GM19023 (cell line): ENCODE results near the gene ABHD17C.
"Not testable (repeated sequence)": the region's sequence is repeated elsewhere in the genome, so short reads cannot be mapped to it uniquely, and the experiment has no call there.

Experiments used
- ATAC-seq: cut with Tn5 transposase; IDR thresholded peaks from one replicate; pipeline ENCODE4 v1.9.1; 2021; ENCODE audit warnings: mild to moderate bottlenecking, moderate library complexity; ENCODE audit not compliant: unreplicated experiment

The ABHD17C gene

DNA sequence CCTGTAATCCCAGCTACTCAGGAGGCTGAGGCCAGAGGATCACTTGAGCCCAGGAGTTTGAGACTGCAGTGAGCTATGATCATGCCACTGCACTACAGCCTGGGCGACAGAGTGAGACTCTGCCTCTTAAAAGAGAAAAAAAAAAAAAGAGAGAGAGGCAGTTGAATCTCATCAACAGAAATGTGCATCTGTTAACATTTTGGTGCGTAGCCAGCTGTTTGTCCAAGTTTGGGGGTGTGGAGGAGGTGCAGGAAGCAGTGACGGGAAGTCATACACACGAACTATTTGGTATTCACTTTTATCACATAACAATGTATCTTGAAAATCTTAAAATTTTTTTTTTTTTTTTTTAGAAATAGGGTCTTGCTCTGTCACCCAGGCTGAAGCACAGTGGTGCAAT is 65.8 kb downstream of the ABHD17C start:
- no peak for ATAC-seq

DNA sequence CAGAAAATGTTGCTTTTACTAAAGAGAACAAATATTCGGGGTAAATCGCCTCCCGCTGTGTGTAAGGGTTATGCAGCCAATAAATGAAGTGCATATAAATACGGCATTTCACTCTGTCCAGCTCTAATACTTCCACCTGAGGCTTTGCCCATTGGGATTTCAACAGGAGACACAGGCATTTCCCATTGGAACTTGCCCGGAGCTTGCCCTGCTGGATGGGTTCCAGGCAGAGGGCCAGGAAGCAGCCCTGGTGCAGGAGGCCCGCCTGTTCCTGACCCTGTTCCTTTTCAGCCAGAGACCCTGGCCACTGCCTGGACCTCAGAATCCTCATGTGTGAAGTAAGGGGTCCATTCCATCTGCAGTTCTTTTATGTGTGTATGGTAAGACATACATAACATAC is 66.6 kb downstream of the ABHD17C start:
- ATAC-seq: no peak

DNA sequence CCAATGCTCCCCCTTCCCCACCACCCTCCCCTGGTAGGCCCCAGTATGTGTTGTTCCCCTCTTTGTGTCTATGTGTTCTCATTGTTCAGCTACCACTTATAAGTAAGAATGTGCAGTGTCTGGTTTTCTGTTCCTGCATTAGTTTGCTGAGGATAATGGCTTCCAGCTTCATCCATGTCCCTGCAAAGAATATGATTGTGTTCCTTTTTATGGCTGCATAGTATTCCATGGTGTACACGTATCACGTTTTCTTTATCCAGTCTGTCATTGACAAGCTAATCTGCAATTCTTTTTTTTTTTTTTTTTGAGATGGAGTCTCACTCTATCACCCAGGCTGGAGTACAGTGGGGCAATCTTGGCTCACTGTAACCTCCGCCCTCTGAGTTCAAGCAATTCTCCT is 68.1 kb downstream of the ABHD17C start:
- not testable (repeated sequence) for ATAC-seq

DNA sequence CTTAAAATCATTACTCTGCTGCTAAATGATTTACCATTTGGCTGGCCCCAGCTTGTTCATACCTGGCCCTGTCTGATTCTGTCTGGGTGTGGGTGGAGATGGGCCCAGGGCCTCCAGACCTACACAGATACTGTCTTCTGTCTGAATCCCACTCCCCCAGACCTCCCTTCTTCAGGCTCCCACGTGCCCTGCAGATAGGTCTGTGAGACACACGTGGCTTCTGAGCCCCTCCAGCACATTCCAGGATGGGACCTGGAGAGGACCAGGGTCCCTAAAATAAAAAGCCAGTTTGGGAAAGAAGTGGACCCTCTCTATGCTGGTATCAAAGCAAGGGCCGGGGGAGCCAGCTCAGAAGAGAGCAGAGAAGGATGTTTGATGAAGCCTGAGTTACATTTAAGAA is 69.4 kb downstream of the ABHD17C start:
- no peak for ATAC-seq

DNA sequence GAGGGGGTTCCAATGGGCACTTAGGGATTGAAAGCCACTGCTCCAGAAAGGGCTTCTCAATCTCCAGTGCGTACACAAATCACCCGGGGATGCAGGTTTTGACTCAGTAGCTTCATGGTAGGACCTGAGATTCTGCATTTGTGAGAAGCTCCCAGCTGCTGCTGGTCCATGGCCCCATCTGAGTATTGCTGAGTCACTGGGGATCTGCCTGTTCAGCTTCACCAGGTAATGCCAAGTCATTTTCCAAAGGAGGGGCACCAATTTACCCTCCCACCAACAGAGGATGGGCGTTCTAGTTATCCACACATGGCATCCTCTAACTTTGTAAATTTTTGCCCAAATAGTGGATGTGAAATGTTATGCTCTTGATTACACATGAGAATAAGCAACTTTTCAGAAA is 71.2 kb downstream of the ABHD17C start:
- ATAC-seq: no peak

DNA sequence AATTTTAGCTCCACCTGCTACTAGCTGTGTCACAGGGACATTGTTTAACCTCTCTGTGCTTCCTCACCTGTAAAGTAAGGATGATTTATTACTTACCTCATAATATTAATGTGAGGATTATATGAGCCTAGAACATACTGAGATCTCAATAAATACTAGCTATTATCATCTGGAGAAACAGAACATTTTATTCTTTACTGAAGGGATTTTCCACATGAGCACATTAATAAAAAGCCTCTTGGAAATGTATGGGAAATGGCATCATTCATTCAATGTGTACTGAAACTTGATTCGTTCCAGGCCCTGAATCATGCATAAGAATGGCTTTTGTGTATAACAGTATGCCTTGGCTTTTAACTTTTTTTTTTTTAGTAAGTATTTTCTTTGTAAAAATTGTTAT is 73.0 kb downstream of the ABHD17C start:
- no peak for ATAC-seq

DNA sequence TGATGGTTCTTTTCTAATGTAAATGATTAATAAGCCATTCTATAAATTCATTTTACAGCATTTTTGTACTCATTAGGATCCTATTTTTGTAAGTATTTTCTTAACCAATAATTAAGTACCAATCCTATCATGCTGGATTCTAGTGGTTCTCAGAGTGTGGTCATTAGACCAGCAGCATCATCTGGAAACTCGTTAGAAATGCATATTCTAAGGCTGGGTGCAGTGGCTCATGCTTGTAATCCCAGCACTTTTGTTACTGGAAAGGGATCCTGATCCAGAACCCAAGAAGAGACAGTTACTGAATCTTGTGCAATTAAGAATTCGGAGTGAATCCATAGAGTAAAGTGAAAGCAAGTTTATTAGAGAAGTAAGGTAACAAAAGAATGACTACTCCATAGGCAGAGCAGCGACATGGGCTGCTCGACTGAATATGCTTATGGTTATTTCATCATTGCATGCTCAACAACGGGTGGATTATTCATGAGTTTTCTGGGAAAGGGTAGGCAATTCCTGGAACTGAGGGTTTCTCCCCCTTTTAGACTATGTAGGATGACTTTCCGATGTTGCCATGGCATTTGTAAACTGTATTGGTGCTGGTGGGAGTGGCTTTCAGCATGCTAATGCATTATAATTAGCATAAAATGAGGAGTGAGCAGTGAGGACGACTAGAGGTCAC is 74.2 kb downstream of the ABHD17C start:
- no peak for ATAC-seq

DNA sequence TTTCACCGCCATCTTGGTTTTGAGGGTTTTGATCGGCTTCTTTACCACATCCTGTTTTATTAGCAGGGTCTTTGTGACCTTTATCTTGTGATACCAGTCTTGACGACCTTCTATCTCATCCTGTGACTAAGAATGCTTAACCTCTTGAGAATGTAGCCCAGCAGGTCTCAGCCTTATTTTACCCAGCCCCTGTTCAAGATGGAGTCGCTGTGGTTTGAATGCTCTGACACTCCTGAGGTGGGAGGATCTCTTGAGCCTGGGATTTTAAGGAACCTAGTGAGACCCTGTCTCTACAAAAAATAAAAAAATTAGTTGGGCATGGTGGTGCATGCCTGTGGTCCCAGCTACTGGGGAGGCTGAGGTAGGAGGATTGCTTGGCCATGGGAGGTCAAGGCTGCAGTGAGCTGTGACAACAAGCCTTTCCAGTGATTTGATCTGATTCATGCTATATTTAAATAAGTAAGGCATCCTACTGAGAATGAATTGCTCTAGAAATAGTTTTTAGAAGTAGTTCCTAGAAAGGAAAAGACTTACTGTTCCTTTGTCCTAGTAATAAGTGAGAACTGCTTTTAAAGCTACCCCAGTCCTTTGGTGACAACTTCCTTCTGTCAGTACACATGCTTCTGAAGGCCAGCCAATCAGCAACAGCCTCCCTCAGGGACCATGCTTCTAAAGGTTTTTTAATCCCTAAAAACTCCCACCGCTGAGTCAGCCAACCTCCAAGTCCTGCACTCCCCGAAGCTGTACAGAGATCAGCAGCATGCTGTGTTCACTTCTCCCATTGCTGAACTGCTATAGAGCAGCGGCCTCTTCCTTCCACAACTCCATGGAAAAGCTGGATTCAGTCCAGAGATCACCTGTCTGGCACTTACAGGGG is 75.0 kb downstream of the ABHD17C start:
- no peak for ATAC-seq

DNA sequence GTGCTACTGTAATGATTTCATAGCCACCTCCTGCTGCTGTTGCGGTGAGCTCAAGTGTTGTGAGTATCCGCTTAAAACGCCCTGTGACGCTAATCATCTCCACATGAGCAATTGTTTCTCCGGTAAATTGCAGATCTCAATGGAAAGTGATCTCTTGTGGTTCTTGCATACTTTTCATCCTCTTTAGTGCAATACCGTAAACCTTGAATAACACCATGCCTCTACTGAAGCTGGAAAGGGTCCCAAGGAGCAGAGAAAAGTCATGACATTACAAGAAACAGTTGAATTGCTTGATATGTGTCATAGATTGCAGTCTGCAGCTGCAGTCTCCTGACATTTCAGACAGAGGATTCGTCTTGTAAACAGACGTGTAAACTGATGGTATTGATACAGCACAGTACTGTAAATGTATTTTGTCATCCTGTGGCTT is 78.0 kb downstream of the ABHD17C start:
- no peak for ATAC-seq

DNA sequence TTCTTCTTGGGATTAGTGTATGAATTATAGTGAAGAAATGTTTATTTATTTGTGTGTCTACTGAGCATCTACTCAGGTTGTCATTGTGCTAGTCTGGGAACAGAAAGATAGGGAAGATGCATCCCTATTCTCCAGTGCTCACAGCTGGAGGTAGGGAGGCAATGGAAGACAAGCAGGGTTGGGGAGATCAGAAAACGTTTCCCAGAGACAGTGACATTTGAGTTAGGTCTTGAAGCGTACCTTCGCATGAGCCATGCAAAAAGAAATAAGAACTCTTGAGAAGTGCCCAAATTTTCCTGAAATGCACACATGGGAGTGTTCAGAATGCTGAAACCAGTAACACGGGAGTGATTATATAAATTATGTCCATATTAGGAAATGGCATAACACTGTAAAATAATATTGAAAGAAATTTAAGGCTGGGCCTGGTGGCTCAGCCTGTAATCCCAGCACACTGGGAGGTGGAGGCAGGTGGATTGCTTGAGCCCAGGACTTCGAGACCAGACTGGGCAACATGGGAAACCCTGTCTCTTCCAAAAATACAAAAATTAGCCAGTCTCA is 78.8 kb downstream of the ABHD17C start:
- ATAC-seq: no peak

DNA sequence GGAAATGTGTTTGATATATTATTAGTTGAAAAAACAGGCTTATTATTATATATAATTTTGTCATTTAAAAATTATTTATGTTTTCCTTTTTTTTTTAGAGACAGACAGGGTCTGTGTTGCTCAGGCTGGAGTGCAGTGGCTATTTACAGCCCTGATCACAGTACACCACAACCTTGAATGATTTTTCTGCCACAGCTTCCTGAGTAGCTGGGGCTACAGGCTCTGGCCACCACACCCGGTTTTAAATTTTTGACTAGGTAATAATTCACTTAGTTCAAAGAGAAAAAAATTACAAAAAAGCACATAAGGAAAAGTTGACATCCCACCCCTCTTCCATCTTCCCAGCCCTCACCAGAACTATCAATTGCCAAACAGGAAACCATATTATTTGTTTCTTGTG is 79.4 kb downstream of the ABHD17C start:
- ATAC-seq: no peak

DNA sequence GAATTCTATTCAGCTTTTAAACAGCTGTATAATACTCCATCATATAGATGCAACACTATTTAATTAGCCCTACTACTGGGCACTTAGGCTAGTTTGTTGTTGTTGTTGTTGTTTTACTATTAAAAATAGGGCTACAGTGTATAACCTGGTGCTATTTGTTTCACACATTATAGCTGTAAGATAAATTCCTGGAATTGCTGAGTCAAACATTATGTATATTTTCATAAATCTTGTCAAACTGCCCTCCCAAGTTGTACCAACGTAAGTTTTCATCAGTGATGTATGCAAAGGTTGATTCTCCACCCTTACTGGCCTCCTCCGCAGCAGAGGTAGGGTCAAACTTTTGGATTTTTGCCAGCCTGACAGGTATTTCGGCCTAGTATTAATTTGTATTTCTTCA is 80.2 kb downstream of the ABHD17C start:
- ATAC-seq: no peak

DNA sequence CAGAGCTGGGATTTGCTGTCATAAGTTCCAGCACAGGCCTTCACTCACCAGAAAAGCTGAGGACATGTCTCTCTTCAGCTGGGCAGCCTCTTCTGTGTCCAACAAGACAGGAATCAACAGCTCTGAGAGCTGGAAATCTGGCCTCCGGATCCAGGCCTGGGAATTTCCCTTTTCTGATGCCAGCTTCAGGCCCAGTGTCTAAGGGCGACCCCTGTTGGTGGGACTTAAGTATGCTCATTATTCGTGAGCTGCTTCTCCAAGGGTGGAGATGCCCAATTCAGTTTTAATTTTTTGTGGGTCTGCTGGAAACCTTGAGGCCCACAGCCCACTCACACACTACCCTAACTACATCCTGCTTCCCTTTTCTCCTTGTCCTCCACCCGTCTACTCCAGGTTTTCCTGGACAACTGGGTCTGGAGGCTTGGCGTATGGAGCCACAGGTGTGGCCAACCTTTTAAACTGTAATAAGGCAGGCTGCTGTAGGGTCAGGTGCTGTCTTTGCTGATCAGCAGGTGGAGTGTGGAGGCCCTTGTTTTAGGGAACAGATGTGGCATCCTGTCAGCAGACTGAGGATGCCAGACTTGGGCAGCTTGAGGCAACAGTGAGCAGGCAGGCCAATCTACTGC is 81.4 kb downstream of the ABHD17C start:
- no peak for ATAC-seq

DNA sequence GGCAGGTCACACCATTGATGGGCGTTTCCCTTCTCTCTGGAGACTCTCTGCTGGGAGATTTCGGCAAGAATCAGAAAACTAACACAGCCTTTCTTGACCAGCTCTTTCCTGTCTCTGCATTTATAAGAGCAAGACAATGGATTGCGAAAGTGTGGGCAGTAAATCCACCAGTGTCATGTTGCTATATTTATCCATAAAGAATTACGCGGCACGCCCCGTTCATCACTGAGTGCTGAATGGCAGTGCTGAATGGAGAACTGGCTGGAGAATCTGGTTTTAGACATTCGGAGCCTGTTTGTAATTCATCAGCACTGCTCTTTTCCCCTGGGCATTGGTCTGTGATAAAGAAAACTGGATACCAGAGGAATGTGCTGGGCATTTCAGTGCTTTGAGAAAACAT is 82.0 kb downstream of the ABHD17C start:
- ATAC-seq: no peak

DNA sequence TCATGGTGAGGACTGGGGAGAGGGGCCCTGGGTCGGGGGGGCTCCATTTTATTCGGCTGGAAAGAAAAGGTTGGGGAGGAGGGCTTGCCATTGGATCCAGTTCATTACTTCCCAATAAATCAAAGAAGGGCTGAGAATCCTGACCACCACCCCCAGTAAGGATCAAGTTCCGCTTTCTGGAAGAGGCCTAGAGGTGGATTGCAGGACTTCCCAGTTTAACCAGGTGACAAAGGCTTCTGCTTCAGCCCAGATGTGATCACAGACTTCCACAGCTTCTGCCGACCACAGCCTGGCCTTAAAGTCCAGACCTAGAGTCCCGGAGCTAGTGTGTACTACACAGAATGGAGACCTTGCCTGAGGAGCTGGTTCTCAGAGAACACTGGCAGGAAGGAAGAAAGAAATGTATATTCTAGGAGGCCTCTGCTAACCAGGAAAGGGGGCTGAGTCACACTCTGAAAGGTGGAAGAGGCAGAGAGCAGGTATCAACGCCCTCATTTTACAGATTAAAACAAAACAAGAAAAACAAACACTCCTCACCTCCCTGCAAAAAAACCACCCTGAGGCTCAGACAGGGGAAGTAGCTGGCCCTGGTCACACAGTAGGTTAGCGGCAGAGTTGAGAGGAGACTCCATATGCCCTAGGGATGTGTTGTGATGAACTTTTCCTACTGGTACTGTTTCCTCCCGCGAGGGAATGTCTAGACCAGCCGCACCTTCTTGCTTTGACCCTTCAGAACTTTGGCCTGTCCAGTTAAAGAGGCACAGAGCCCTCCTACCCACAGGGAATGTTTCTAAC is 82.9 kb downstream of the ABHD17C start:
- ATAC-seq: no peak

DNA sequence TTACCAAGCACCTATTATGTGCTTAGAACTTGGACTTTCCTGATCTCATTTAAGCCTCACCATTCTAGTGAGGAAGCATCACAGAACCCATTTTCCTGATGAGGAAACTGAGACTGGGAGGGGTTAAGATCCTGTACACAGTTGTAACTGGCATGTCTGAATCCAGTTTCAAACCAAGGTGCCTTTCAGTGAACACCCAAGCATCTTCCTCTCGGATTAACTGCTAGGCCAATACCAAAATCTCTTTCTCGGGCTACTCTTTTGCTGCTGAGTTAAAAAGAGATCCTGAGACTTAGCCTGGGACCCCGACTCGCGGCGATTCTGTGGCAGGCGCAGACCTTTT is 83.5 kb downstream of the ABHD17C start:
- no peak for ATAC-seq

DNA sequence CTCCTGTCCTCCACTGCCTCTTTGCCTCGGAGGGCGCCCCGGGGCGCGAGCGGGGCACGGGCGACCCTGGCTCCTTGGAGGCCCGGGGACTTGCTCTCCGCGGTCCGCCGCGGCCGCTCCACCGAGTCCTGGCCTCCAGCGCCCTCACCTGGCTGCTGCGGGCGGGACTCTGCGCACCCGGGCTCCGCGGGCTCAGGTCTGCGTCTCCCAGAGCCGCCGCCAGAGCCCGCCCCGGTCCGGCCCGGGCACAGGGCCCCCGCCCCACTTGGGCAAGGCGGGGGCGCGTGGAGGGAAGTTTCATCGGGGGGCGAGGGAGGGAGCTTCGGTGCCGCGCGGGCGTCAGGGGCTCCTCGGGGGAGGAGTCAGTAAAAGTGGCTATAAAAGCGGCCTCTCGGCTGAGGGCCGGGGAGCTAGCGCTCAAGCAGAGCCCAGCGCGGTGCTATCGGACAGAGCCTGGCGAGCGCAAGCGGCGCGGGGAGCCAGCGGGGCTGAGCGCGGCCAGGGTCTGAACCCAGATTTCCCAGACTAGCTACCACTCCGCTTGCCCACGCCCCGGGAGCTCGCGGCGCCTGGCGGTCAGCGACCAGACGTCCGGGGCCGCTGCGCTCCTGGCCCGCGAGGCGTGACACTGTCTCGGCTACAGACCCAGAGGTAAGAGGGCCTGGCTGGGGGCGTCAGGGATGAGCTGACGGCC is 84.0 kb downstream of the ABHD17C start, which contains the start of gene CEMIP:
CEMIP (plus strand) TSS at position 407 of the 694 bp plus-strand sequence. CDS start 94,510 bp downstream, outside the sequence.
- no peak for ATAC-seq

DNA sequence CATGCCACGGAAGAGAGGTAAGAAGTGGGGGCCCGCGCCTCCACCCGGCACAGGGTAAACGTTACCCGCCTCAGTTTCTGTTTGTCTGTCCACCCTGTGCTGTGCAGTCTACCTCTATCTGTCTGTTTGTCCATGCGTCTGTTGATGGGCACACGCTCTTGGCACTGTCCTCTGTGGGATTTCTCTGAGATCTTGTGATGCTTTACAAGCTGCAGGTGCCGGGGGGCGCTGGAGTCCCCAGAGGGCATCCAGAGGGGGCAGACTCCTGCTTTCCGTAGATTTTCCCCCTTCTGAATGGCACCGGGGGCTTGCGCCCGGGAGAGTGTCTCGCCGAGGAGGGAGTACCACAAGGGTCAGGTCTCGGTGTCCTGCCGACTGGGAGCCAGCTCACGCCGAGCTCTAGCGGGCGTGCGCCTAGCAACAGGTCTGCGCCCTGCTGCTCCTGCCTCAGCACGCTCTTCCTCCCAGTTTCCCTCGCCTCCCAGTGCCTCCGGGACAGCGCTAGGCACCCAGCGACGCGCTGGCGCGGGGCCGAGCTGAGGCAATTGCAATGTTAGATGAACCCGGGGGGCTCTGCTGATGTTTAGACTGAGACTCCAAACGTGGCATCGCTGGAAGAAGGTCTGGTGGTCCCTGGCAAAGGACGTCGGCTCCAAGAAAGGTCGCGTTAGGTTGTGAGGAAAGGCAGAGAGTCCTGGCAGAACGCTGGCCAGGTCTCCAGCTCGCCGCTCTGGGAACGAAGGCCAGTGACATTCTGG is 84.7 kb downstream of the ABHD17C start:
- no peak for ATAC-seq

DNA sequence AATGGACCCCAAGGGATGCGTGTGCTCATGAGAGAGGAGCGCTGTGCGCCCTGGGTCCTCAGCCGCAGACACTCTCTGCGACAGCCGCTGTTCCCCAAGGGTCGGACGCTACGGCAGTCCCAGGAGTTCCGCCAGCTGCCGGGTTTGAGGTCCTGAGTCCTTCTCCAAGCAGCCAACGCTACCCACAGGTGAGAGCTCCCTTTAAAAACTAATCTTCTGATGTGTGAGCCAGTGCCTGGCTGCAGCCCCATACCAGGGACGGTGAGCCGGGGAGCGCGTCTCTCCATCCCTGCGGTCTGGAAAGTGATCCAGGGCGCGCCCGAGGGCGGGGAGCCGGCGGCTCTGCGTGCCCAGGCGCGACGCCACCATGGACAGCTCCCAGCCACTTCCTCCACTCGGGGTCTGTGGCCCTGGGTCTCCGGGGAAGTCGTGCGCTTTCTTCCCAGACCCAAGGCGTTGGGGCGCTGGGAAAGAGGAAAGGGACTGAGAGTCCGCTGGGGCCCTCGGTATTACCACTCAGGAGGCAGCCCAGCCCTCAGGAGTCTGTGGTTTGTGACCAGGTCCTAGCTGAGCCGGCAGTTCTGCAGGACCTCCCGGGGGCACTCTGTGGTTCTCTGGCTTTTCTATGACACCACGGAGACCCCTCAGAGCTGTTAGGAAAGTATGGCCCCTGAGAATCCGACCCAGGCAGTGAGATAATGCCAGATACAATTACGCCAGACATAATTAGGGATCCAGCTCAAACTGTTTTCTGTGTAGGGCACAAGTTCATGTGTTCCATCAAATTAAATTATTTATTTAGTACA is 85.5 kb downstream of the ABHD17C start:
- no peak for ATAC-seq
